Calu3 (cell line): ENCODE measurements around the gene RBM15B. TPM values are rescaled to one million over a fixed set of nuclear protein-coding genes. Genes with fewer than 3 reads are reported as not detected.

ENCODE experiments used
- BruUV-seq: library from RNA; stranded (reverse); fragments of 400-500 nt; replicated peaks from 2 replicates; lab custom pipeline; 2021; lab: Mats Ljungman, UMichigan
- CTCF ChIA-PET: fragments of 300-600 bp; sonication (Branson Sonifier 250); formaldehyde crosslinking; loops from one replicate; lab custom pipeline; 2022; ENCODE audit warnings: antibody characterized with exemption; lab: Charles Lee
- DNase-seq: peaks from one replicate; pipeline ENCODE4 v3.0.0; 2022
- H3K27ac Mint-ChIP-seq: one replicate; pipeline ENCODE4 v1.8.0; 2022; ENCODE audit warnings: mixed read lengths; ENCODE audit not compliant: unreplicated experiment
- H3K27me3 Mint-ChIP-seq: one replicate; pipeline ENCODE4 v1.8.0; 2022; ENCODE audit warnings: mixed read lengths; ENCODE audit not compliant: unreplicated experiment
- H3K36me3 Mint-ChIP-seq: one replicate; pipeline ENCODE4 v1.8.0; 2022; ENCODE audit warnings: mild to moderate bottlenecking, moderate library complexity, mixed read lengths; ENCODE audit not compliant: insufficient read depth, unreplicated experiment
- H3K4me1 Mint-ChIP-seq: one replicate; pipeline ENCODE4 v1.8.0; 2022; ENCODE audit warnings: mild to moderate bottlenecking, low read depth, mixed read lengths; ENCODE audit not compliant: unreplicated experiment
- H3K4me3 Mint-ChIP-seq: one replicate; pipeline ENCODE4 v1.8.0; 2022; ENCODE audit warnings: mild to moderate bottlenecking, low read depth, moderate library complexity, mixed read lengths; ENCODE audit not compliant: unreplicated experiment
- H3K9me3 Mint-ChIP-seq: one replicate; pipeline ENCODE4 v1.8.0; 2022; ENCODE audit warnings: low read depth, mixed read lengths; ENCODE audit not compliant: unreplicated experiment
- CTCF ChIP-seq: fragments of 200-600 bp; IDR thresholded peaks from one replicate; pipeline ENCODE4 v1.8.0; 2022; ENCODE audit warnings: antibody characterized with exemption; ENCODE audit not compliant: unreplicated experiment
- intact Hi-C: fragments of 100-400 bp; cut with micrococcal nuclease; formaldehyde crosslinking; loops from one replicate; pipeline ENCODE4 v1.10.0; 2022; ENCODE audit not compliant: unreplicated experiment
- total RNA-seq: library from RNA; stranded (reverse); gene quantifications from 2 replicates; pipeline ENCODE4 v1.2.3, GENCODE V29; 2022

The RBM15B gene
- total RNA-seq, 1 experiment from 2014 or later: 43.8 TPM

DNA sequence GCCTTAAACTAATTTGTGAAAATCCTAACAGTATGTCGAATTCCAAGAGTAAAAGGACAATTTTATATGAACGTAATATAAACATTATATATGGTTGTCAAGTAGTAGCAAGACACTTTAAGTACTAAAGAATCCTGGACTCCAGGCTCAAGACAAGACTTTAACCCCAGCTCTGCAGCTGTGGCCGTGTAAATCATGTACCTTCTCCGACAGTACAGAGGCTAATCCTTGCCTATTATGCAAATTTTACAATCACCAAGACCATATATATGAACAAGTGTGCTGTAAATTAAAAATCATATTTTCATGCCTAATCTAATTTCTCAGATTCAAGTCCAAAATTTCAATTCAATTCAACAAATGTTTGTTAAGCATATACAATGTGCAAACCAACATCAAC lies 35.8 kb downstream of the RBM15B start:
- no peak overlapping the region for H3K4me3 Mint-ChIP-seq
- intact Hi-C loops: no loop called here
- CTCF ChIA-PET: no interaction called here
- no TSS peak for BruUV-seq
- no peak for TF ChIP-seq CTCF
- no peak for DNase-seq
- no peaks in the 10 kb centered on the region for H3K9me3 Mint-ChIP-seq
- H3K4me1 Mint-ChIP-seq: no peaks in the 10 kb centered on the region
- H3K27me3 Mint-ChIP-seq: no peaks in the 10 kb centered on the region
- peaks cover 36% of the 10 kb centered on the region for H3K36me3 Mint-ChIP-seq
- H3K27ac Mint-ChIP-seq: no peak overlapping the region

DNA sequence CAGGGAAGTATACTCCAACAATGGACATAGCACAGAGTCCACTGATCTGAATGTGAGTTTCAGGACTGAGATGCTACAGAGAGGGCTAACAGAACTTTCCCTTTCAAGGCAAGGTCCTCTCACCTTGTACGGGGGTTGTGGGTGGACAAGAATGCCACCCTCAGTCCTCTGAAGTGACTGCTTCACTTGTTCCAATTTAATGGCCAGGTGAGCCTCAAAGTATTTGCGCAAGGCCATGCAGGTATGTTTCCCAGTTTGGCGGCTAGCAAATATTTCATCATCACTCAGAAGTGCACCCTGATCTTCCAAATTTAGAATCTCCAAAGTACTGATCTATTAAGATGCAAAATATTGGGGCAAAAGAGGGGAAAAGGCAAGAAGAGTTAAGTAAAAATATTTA lies 38.1 kb downstream of the RBM15B start:
- intact Hi-C loops: no loop called here
- BruUV-seq: no TSS peak
- Mint-ChIP-seq H3K27ac (no peak overlapping the region), H3K9me3 (no peaks in the 10 kb centered on the region), H3K36me3 (peaks cover 21% of the 10 kb centered on the region), H3K4me1 (no peaks in the 10 kb centered on the region), H3K4me3 (no peak overlapping the region), H3K27me3 (no peaks in the 10 kb centered on the region)
- no peak for DNase-seq
- CTCF ChIA-PET: no interaction called here
- no peak for TF ChIP-seq CTCF

GRCh38 chr3:51434110-51434509 lies 43.0 kb downstream of the RBM15B start:
- CTCF ChIA-PET: interaction anchor here (0.6 to 1.4 kb wide), 4 partner anchors 9 to 66 kb away, joined by 3 to 4 read pairs (median 3); partner anchors contain the start of gene DCAF1
- H3K9me3 Mint-ChIP-seq: no peaks in the 10 kb centered on the region
- H3K4me1 Mint-ChIP-seq: no peaks in the 10 kb centered on the region
- no peak for DNase-seq
- intact Hi-C loops: no loop called here
- no TSS peak for BruUV-seq
- no peak for TF ChIP-seq CTCF
- no peaks in the 10 kb centered on the region for H3K27me3 Mint-ChIP-seq
- H3K36me3 Mint-ChIP-seq: peaks cover 27% of the 10 kb centered on the region
- H3K27ac Mint-ChIP-seq: no peak overlapping the region
- no peak overlapping the region for H3K4me3 Mint-ChIP-seq

DNA sequence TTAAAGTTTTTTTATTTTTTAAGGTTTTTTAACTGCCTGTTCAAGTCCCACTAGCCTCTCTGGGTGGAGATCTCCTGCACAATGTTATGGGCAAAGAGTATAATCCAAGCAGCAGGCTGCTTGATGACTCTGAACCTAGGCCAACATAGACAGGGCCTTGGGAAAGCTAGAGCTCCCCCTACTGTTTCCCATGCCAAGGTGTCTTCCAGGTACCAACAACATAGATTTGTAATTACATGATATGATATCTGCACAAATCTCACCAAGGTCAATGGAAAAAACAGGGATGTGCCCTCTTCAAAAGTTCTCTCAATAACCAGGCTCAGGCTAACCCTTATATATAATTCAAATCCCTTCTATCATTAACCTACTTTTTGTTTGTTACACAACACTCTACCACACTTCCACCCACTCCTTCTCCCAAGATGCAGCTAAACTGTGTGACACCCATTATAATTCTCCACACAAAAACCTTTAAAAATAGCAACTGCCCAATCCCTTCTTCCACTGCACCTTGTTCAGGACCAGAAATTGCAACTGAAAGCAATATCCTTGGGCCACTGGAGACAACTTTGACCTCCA lies 43.8 kb downstream of the RBM15B start:
- no TSS peak for BruUV-seq
- peak; percentile 30 for DNase-seq
- no peak overlapping the region for H3K27ac Mint-ChIP-seq

More for the DNA sequence above, 43.8 kb downstream of the RBM15B start:
- no peak overlapping the region for H3K4me3 Mint-ChIP-seq
- CTCF ChIA-PET: interaction anchor here (0.6 to 1.4 kb wide), 4 partner anchors 9 to 65 kb away, joined by 3 to 4 read pairs (median 3); partner anchors contain the start of gene DCAF1
- no peaks in the 10 kb centered on the region for H3K27me3 Mint-ChIP-seq
- peaks cover 25% of the 10 kb centered on the region for H3K36me3 Mint-ChIP-seq
- intact Hi-C loops: no loop called here
- peak; percentile 30 for TF ChIP-seq CTCF
- no peaks in the 10 kb centered on the region for H3K9me3 Mint-ChIP-seq
- no peaks in the 10 kb centered on the region for H3K4me1 Mint-ChIP-seq
